GM12864 (cell line): ENCODE data around the gene SPNS2.

Experiments
- DNase-seq: peaks from one replicate; pipeline ENCODE4 v3.0.0-alpha.2; 2011; ENCODE audit warnings: low read depth
- H3K4me3 ChIP-seq: 2 replicates; pipeline ENCODE4 v1.5.1; 2011; ENCODE audit warnings: mild to moderate bottlenecking, low read depth, low read length, control low read depth
- TF ChIP-seq, protein P1 (sequence below): IDR thresholded peaks from 2 replicates; pipeline ENCODE4 v1.5.1; 2011; ENCODE audit warnings: low read depth, mild to moderate bottlenecking, moderate library complexity, low read length, control low read depth, inconsistent platforms; ENCODE audit errors: missing control alignments

SPNS2 gene

DNA sequence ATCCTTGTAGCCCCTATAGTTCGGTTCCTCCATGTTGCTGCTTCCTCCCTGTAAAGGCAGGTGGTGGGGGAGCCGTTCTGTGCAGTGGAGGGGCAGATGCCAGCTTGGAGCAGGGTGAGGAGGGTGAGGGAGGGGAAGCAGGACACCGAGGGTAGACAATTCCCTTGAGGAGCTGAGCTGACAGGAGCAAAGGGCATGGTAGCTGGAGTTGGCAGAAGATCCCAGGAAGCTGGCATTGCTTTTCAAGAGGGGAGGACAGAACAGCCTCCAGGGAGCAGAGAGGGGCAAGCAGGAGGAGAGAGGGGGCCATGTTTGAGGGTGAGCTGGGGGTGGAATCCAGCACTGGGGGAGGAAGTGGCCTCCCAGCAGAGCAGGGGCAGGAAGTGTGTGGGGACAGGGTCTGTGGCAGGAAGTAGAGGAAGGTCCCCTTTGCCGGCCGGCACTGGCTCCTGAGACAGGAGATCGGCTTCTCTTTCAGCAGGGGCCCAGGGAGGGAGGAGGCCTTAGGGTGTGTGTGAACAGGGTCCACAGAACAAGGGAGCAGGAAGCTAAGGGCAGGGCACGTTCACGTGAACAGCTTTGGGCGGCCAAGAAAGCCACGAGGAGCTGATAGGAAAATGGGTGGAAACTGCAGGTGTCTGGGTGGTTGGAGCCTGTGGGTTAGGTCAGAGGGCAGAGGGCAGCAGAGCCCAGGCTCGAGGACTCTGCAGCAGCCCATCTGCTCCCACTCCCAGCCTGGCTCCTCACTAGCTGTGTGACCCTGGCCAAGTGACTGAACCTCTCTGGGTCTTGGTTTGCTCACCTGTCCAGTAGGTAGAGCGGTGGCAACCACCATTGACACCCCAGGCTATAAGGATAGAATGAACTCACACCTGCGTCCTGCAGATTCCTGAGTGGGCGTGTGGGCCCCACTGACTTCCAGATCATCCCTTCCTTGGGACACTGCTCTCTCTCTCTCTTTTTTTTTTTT lies 17.5 kb upstream of the SPNS2 start:
- no peak for DNase-seq
- H3K4me3 ChIP-seq: no peak overlapping the region
- TF ChIP-seq, protein P1, sequence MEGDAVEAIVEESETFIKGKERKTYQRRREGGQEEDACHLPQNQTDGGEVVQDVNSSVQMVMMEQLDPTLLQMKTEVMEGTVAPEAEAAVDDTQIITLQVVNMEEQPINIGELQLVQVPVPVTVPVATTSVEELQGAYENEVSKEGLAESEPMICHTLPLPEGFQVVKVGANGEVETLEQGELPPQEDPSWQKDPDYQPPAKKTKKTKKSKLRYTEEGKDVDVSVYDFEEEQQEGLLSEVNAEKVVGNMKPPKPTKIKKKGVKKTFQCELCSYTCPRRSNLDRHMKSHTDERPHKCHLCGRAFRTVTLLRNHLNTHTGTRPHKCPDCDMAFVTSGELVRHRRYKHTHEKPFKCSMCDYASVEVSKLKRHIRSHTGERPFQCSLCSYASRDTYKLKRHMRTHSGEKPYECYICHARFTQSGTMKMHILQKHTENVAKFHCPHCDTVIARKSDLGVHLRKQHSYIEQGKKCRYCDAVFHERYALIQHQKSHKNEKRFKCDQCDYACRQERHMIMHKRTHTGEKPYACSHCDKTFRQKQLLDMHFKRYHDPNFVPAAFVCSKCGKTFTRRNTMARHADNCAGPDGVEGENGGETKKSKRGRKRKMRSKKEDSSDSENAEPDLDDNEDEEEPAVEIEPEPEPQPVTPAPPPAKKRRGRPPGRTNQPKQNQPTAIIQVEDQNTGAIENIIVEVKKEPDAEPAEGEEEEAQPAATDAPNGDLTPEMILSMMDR: no peak

DNA sequence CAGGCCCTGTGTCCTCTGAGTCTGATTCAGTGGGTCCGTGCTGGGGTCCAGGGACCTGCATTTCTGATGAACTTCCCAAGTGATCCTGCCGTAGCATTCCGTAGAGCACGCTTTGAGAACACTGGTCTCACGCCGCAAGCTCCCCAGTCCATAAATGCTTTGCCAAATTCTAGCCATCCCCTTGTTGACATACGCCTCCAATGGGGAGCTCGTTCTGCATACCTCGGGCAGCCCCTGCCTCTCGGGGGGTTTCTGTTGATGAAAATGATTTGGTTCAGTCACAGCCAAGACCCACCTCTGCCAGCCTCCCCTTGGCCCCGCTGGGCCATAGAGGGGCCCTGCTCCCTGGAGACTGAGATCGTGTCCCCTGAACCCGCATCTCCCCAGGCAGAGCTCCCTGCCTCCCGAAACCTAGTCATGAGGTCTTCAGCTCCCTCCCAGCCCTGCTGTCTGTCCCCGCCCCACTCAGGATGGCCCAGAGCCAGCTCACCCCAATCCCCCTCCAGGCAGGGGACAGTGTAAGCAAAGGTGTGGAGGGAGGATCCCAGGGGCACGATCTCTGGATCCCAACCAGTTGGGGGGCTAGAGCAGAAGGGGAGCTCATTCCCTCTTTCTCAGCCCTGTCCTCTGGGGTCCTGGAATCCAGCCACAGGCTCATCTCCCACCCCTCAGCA lies 16.2 kb upstream of the SPNS2 start:
- DNase-seq: no peak
- TF ChIP-seq, protein P1: no peak

DNA sequence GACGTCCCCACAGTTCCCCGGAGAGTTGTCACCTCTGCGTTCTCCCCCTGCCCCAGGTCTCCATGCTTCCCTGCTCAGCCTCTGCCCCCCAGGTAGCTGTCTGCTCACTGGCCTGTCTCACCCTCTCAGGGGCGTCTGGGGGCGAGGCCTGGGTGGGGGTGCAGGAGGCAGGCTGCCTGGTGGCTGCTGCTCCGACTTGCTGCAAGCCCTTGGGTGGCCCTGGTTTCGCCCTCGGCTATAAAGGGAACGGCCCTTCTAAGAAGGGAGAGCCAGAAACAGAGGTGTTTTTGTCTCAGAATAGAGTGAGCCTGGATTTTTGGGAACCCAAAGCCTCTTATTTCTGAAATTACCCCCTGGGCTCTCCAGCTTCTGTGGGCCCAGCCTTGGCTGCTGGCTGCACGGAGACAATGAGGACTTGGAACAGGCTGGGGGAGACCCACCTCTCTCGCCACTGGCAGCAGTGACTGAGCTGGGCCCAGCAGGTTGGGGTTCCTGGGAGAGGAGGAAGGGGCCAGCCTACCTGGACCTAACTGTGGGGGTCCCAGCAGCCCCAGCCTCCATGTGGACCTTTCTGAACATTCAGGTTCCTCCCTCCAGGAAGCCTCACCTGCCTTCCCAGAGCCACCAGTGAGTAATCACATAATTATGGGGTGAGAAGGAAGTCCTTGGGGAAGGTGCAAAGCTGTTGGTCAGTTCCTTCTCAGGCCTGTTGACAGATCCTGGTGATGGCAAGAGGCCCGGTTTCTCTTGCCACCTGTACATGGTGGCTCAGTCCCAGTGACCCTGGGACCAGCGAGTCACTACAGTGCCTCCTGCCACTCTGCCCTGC lies 15.5 kb upstream of the SPNS2 start:
- DNase-seq: no peak
- TF ChIP-seq, protein P1: no peak
- no peak overlapping the region for H3K4me3 ChIP-seq

More for the DNA sequence above, 16.2 kb upstream of the SPNS2 start:
- H3K4me3 ChIP-seq: no peak overlapping the region

DNA sequence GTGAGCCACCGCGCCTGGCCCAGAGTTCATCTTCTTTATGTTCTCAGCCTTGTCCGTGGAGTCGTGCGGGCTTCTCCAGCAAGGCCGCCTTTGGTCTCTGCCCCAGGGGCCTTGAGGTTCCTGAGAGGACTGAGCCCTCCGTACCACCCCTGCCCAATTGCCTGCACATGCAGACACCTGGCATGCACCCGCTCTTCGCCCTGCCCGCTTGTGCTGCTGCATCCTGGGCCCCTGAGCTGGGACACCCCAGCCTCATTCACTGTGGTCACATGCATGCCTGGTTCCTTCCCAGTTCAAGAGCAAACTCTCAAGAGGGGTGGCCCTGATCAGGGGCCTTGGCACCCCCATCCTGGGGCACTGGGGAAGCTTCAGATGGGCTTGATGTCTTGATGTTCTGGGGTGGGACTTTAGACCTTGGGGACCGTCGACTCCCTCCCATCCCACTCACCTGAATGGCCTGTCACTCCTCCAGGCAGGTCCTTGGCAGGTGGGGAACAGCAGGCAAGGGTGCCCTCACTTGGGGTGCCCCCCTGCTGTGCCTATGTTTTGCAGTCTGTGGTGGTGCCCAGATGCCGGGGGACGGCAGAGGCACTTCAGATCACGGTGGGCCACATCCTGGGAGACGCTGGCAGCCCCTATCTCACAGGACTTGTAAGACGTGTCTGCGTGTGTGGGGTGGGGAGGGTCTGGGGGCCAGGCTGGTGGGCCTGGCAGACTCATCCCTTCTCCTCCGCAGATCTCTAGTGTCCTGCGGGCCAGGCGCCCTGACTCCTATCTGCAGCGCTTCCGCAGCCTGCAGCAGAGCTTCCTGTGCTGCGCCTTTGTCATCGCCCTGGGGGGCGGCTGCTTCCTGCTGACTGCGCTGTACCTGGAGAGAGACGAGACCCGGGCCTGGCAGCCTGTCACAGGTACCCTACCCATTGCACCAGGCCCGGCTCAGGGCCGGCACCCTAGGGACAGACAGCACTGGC lies 12.7 kb upstream of the SPNS2 start:
- no peak overlapping the region for H3K4me3 ChIP-seq
- TF ChIP-seq, protein P1: no peak
- DNase-seq: no peak

DNA sequence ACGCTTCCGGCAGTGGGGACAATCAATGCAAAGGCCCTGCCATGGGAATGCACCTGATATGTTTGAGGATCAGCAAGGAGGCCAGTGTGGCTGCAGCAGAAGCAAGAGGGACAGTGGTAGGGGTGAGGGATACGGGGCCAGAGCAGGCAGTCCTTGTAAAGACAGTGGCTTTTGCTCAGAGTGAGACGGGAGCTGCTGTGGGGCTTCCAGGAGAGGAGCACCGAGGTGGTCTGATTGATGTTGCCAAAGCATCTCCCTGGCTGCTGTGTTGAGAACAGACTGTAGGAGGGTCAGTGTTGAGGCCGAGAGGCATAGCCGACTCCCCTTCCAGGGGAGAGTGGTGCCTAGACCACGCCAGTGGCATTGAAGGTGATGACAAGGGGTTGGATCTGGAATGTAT lies 11.4 kb upstream of the SPNS2 start:
- no peak for DNase-seq
- H3K4me3 ChIP-seq: no peak overlapping the region
- TF ChIP-seq, protein P1: no peak
